Vagina (tissue), 2 donors: ENCODE measurements around the gene EPC2. TPM values are rescaled to one million over a fixed set of nuclear protein-coding genes. Genes with fewer than 3 reads are reported as not detected.

Source experiments
- DNase-seq, 2 donors: peaks; one replicate each; pipeline ENCODE4 v3.0.0-alpha.2; 2017; ENCODE audit errors: extremely low spot score in 2 of 2
- H3K27ac ChIP-seq: fragments of 200-600 bp; sonication (generic); one replicate; pipeline ENCODE4 v1.5.1; 2019
- H3K27me3 ChIP-seq: fragments of 200-600 bp; sonication (generic); one replicate; pipeline ENCODE4 v1.5.1; 2019
- H3K36me3 ChIP-seq, 2 donors: fragments of 200-600 bp; sonication (generic); one replicate each; pipeline ENCODE4 v1.5.1; 2017 to 2019
- H3K4me1 ChIP-seq: fragments of 200-600 bp; sonication (generic); one replicate; pipeline ENCODE4 v1.5.1; 2019
- H3K4me3 ChIP-seq, 2 donors: fragments of 200-600 bp; sonication (generic); 1 replicate in 1 of 2; 2 replicates in 1 of 2; pipeline ENCODE4 v1.5.1; 2016 to 2019
- H3K9me3 ChIP-seq: fragments of 200-600 bp; sonication (generic); one replicate; pipeline ENCODE4 v1.5.1; 2019
- CTCF ChIP-seq, 3 experiments: fragments of 450-650 bp in 2 of 3; fragments of 200-600 bp in 1 of 3; sonication (generic) in 1 of 3; IDR thresholded peaks; one replicate each; pipeline ENCODE4 v1.5.1; 2017 to 2019; ENCODE audit warnings: antibody characterized with exemption in 3 of 3, mild to moderate bottlenecking in 2 of 3, moderate library complexity in 2 of 3
- POLR2A ChIP-seq, 2 donors: fragments of 450-650 bp; IDR thresholded peaks; one replicate each; pipeline ENCODE4 v1.6.1; 2017; ENCODE audit warnings: antibody characterized with exemption in 2 of 2, mild to moderate bottlenecking in 2 of 2, moderate library complexity in 2 of 2
- POLR2AphosphoS5 ChIP-seq, 2 donors: sonication (generic); formaldehyde crosslinking; IDR thresholded peaks; one replicate each; pipeline ENCODE4 v1.9.0; 2017; ENCODE audit warnings: antibody characterized with exemption in 2 of 2, mild to moderate bottlenecking in 2 of 2, low read depth in 1 of 2; ENCODE audit not compliant: insufficient read depth in 1 of 2
- intact Hi-C: fragments of 100-400 bp; cut with DNase I; formaldehyde crosslinking; loops from one replicate; pipeline ENCODE4 v1.15.1; 2023
- total RNA-seq: library from RNA; depleted of rRNA; stranded (reverse); fragments of >200 nt; gene quantifications from one replicate; pipeline ENCODE4 v1.2.3, GENCODE V29; 2016

Gene EPC2
- total RNA-seq, 1 donor from 2014 or later = 31.9 TPM

- TF ChIP-seq POLR2A (IDR thresholded peaks at IDR 0.05) (no peak), POLR2AphosphoS5 (IDR thresholded peaks at IDR 0.05; ENCODE audit: insufficient read depth in 1 of 2, low read depth in 1 of 2) (no peak), CTCF (IDR thresholded peaks at IDR 0.05) (no peak)
- H3K9me3 ChIP-seq = no peaks in the 10 kb centered on the region
- H3K27me3 ChIP-seq = no peaks in the 10 kb centered on the region
- intact Hi-C loops = no loop called here
- no peak for DNase-seq
- H3K36me3 ChIP-seq = no peaks in the 10 kb centered on the region
- no peaks in the 10 kb centered on the region for H3K4me1 ChIP-seq
- no peak overlapping the region for H3K27ac ChIP-seq
- H3K4me3 ChIP-seq = no peak overlapping the region
Measured at GRCh38 chr2:148751907-148752306, 107.4 kb downstream of the EPC2 start.

DNA sequence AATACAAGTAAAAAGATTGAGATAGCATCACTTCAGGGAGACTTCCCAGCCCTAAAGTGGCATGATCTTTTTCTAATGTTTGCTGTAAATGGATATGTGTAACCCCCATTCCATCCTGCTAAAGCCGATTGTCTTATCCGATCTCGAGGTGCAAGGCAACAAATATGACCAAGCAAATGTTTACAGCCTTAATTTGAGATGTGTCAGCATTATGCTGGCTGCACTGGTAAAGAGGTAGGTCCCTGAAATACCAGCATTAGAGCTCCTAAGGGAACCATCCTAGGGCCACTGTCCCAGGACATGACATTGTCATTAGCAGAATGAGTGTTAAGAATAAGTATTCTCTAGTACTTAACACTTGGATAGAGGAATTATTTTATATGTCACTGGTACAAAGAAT is 108.4 kb downstream of the EPC2 start:
- no peak overlapping the region for H3K4me3 ChIP-seq
- no peaks in the 10 kb centered on the region for H3K27me3 ChIP-seq
- no peaks in the 10 kb centered on the region for H3K36me3 ChIP-seq
- H3K9me3 ChIP-seq = no peaks in the 10 kb centered on the region
- TF ChIP-seq CTCF (IDR thresholded peaks at IDR 0.05) = no peak
- TF ChIP-seq POLR2AphosphoS5 (IDR thresholded peaks at IDR 0.05; ENCODE audit: insufficient read depth in 1 of 2, low read depth in 1 of 2) = no peak
- no peak for TF ChIP-seq POLR2A (IDR thresholded peaks at IDR 0.05)
- no peak for DNase-seq
- no peak overlapping the region for H3K27ac ChIP-seq
- intact Hi-C loops = no loop called here
- H3K4me1 ChIP-seq = no peaks in the 10 kb centered on the region

GRCh38 chr2:148754864-148755263 is 110.3 kb downstream of the EPC2 start:
- no peak for DNase-seq
- Histone ChIP-seq H3K27me3 (no peaks in the 10 kb centered on the region), H3K27ac (no peak overlapping the region), H3K9me3 (no peaks in the 10 kb centered on the region), H3K36me3 (no peaks in the 10 kb centered on the region), H3K4me3 (no peak overlapping the region), H3K4me1 (no peaks in the 10 kb centered on the region)
- no peak for TF ChIP-seq POLR2AphosphoS5 (IDR thresholded peaks at IDR 0.05; ENCODE audit: insufficient read depth in 1 of 2, low read depth in 1 of 2)
- TF ChIP-seq POLR2A (IDR thresholded peaks at IDR 0.05) = no peak
- no peak for TF ChIP-seq CTCF (IDR thresholded peaks at IDR 0.05)
- intact Hi-C loops = no loop called here

GRCh38 chr2:148756292-148756975 is 111.9 kb downstream of the EPC2 start:
- Histone ChIP-seq H3K27me3 (no peaks in the 10 kb centered on the region), H3K36me3 (no peaks in the 10 kb centered on the region), H3K27ac (no peak overlapping the region), H3K4me3 (no peak overlapping the region), H3K9me3 (no peaks in the 10 kb centered on the region), H3K4me1 (no peaks in the 10 kb centered on the region)
- intact Hi-C loops = no loop called here
- TF ChIP-seq CTCF (IDR thresholded peaks at IDR 0.05) (no peak), POLR2A (IDR thresholded peaks at IDR 0.05) (no peak), POLR2AphosphoS5 (IDR thresholded peaks at IDR 0.05; ENCODE audit: insufficient read depth in 1 of 2, low read depth in 1 of 2) (no peak)
- no peak for DNase-seq

DNA sequence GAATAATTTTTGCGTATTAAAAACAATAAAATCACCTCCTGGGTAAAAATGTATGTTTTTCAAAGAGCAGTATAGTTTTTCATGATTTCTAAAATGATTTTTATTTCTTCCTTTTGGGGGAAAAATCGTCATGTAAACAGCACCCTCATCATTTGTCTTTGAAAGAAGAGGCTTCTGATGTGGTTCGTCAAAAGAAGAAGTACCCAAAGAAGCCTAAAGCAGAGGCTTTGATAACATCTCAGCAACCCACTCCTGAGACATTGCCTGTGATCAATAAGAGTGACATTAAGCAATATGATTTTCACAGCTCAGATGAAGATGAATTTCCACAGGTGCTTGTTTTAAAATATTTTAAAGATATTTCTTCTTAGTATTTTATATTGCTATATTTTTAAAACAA is 120.3 kb downstream of the EPC2 start:
- H3K27me3 ChIP-seq = no peaks in the 10 kb centered on the region
- H3K9me3 ChIP-seq = no peaks in the 10 kb centered on the region
- H3K4me1 ChIP-seq = no peaks in the 10 kb centered on the region
- TF ChIP-seq POLR2AphosphoS5 (IDR thresholded peaks at IDR 0.05; ENCODE audit: insufficient read depth in 1 of 2, low read depth in 1 of 2) (no peak), POLR2A (IDR thresholded peaks at IDR 0.05) (no peak), CTCF (IDR thresholded peaks at IDR 0.05) (no peak)
- no peak overlapping the region for H3K4me3 ChIP-seq
- H3K27ac ChIP-seq = no peak overlapping the region
- intact Hi-C loops = no loop called here
- peaks cover 0 to 9% of the 10 kb centered on the region in 2 donors for H3K36me3 ChIP-seq
- DNase-seq = no peak
